ENCODE results near the gene ARL15.

The ARL15 gene

DNA sequence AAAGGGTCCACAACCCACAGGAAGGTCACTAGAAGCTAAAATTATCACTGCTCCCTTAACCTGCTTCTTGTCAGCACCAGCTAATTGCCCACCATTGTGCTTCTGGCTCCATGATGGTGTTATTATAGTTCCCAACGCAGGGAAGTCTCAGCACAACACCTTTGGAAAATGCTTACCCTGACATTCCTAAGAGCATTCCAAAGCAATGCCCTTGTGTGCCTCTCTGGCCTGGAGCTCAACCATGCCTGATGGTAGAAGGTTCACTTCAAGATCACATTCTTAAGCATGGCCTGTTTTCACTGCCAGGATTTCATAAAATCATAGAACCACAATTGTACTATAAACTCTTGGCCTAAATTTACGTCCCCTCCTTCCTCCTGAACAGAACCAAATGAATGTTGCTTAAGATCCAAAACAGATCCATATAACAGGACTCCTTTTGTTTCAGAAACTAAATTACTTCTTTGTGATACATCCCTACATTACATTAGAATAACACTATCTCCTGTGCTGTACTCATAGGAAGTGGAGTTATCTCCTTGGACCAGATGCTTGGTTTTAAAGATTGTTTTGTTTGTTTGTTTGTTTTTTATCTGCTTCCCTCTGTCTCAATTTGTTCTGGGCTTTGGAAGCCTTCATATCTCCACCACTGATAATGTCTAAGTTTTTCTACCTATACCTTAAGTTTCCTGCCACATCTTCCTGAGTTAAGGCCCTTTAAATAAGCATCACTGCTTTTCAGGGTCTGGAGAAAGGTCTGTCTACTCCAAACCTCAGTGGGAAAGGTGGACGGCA, 32.1 kb downstream of the ARL15 start:
- Histone ChIP-seq H2AK5ac (ENCODE audit: low read depth, low read length) (no peak overlapping the region), H3K4me1 (ENCODE audit: control insufficient read depth in 2 of 2, insufficient read depth in 1 of 2, low read depth in 1 of 2, low read length in 2 of 2) (no peaks in the 10 kb centered on the region), H4K91ac (ENCODE audit: low read depth, low read length, poor library complexity) (no peak overlapping the region), H3K9ac (ENCODE audit: low read depth, low read length, poor library complexity) (no peak overlapping the region), H3K9me3 (replicated peaks in 1 of 2; ENCODE audit: control insufficient read depth in 2 of 2, insufficient read depth in 1 of 2, low read depth in 1 of 2, low read length in 2 of 2) (peaks cover 0 to 4% of the 10 kb centered on the region in 2 donors), H3K4me2 (ENCODE audit: insufficient read depth, low read length, poor library complexity, severe bottlenecking) (no peak overlapping the region), H2BK15ac (ENCODE audit: low read length) (no peak overlapping the region), H3K4me3 (ENCODE audit: low read length in 2 of 2) (no peak overlapping the region), H2BK5ac (ENCODE audit: low read length) (no peak overlapping the region), H2BK120ac (ENCODE audit: low read depth, low read length) (no peak overlapping the region), H3K79me1 (ENCODE audit: low read depth, low read length) (no peaks in the 10 kb centered on the region), H2BK12ac (ENCODE audit: low read length) (no peak overlapping the region), H3K23ac (ENCODE audit: low read depth, low read length, poor library complexity) (no peak overlapping the region), H4K8ac (ENCODE audit: low read depth, low read length) (no peak overlapping the region), H3K27ac (replicated peaks; ENCODE audit: low read length) (no peak overlapping the region), H3K4ac (ENCODE audit: low read length) (no peak overlapping the region), H3K14ac (ENCODE audit: low read length) (no peak overlapping the region), H3K18ac (ENCODE audit: low read length) (no peak overlapping the region), H3K36me3 (replicated peaks in 1 of 2; ENCODE audit: control insufficient read depth in 2 of 2, insufficient read depth in 2 of 2, low read length in 2 of 2) (peaks cover 0 to 2% of the 10 kb centered on the region in 2 donors), H3K27me3 (ENCODE audit: control insufficient read depth in 3 of 3, insufficient read depth in 3 of 3, low read depth in 1 of 3, low read length in 3 of 3) (peaks cover 0 to 2% (median 0%) of the 10 kb centered on the region in 3 experiments), H2AFZ (ENCODE audit: low read length) (no peak overlapping the region)
- no peak for DNase-seq (ENCODE audit: low spot score)
- WGBS, 2 donors (ENCODE audit: extremely low coverage in 2 of 2, insufficient read length in 2 of 2, insufficient replicate concordance in 1 of 2) = no CpG with 5 or more reads among the region's 3 CpGs

GRCh38 chr5:54276048-54276447, 34.3 kb downstream of the ARL15 start:
- Histone ChIP-seq H3K9me3 (replicated peaks in 1 of 2; ENCODE audit: control insufficient read depth in 2 of 2, insufficient read depth in 1 of 2, low read depth in 1 of 2, low read length in 2 of 2) (peaks cover 0 to 4% of the 10 kb centered on the region in 2 donors), H3K9ac (ENCODE audit: low read depth, low read length, poor library complexity) (no peak overlapping the region), H2BK15ac (ENCODE audit: low read length) (no peak overlapping the region), H2BK120ac (ENCODE audit: low read depth, low read length) (no peak overlapping the region), H3K23ac (ENCODE audit: low read depth, low read length, poor library complexity) (no peak overlapping the region), H3K27me3 (ENCODE audit: control insufficient read depth in 3 of 3, insufficient read depth in 3 of 3, low read depth in 1 of 3, low read length in 3 of 3) (peaks cover 0 to 2% (median 0%) of the 10 kb centered on the region in 3 experiments), H3K4me1 (ENCODE audit: control insufficient read depth in 2 of 2, insufficient read depth in 1 of 2, low read depth in 1 of 2, low read length in 2 of 2) (no peaks in the 10 kb centered on the region), H3K36me3 (replicated peaks in 1 of 2; ENCODE audit: control insufficient read depth in 2 of 2, insufficient read depth in 2 of 2, low read length in 2 of 2) (peaks cover 0 to 2% of the 10 kb centered on the region in 2 donors), H4K91ac (ENCODE audit: low read depth, low read length, poor library complexity) (no peak overlapping the region), H3K18ac (ENCODE audit: low read length) (no peak overlapping the region), H3K4me2 (ENCODE audit: insufficient read depth, low read length, poor library complexity, severe bottlenecking) (no peak overlapping the region), H3K14ac (ENCODE audit: low read length) (no peak overlapping the region), H2AFZ (ENCODE audit: low read length) (no peak overlapping the region), H2BK5ac (ENCODE audit: low read length) (no peak overlapping the region), H4K8ac (ENCODE audit: low read depth, low read length) (no peak overlapping the region), H2BK12ac (ENCODE audit: low read length) (no peak overlapping the region), H2AK5ac (ENCODE audit: low read depth, low read length) (no peak overlapping the region), H3K27ac (replicated peaks; ENCODE audit: low read length) (no peak overlapping the region), H3K4ac (ENCODE audit: low read length) (no peak overlapping the region), H3K4me3 (ENCODE audit: low read length in 2 of 2) (no peak overlapping the region), H3K79me1 (ENCODE audit: low read depth, low read length) (no peaks in the 10 kb centered on the region)
- no peak for DNase-seq (ENCODE audit: low spot score)
- no CpG with 5 or more reads among the region's 1 CpG for WGBS, 2 donors (ENCODE audit: extremely low coverage in 2 of 2, insufficient read length in 2 of 2, insufficient replicate concordance in 1 of 2)

DNA sequence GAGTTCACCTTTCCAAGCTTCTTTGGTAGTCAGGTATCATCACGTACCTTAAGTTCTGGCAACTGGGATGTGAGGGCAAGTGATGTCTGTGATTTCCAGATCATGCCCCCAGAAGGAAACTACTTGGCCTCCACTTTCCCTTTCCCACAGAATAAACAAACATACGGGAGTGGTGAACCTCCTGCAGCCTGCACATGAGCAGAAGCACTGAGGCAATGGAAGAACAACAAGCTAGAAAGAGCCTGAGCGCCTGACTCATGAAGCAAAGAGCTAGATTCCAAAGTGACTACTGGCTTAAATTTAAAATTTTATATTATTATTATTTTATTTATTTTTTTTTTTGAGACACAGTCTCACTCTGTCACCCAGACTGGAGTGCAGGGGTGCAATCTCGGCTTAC, 35.0 kb downstream of the ARL15 start:
- no peak overlapping the region for H3K4me2 ChIP-seq (ENCODE audit: insufficient read depth, low read length, poor library complexity, severe bottlenecking)
- no peaks in the 10 kb centered on the region for H3K4me1 ChIP-seq (ENCODE audit: control insufficient read depth in 2 of 2, insufficient read depth in 1 of 2, low read depth in 1 of 2, low read length in 2 of 2)
- no peak overlapping the region for H3K27ac ChIP-seq (replicated peaks; ENCODE audit: low read length)
- H3K18ac ChIP-seq (ENCODE audit: low read length) = no peak overlapping the region
- H3K23ac ChIP-seq (ENCODE audit: low read depth, low read length, poor library complexity) = no peak overlapping the region
- no peaks in the 10 kb centered on the region for H3K79me1 ChIP-seq (ENCODE audit: low read depth, low read length)
- peaks cover 0 to 5% of the 10 kb centered on the region in 2 donors for H3K9me3 ChIP-seq (replicated peaks in 1 of 2; ENCODE audit: control insufficient read depth in 2 of 2, insufficient read depth in 1 of 2, low read depth in 1 of 2, low read length in 2 of 2)
- peaks cover 0 to 2% (median 0%) of the 10 kb centered on the region in 3 experiments for H3K27me3 ChIP-seq (ENCODE audit: control insufficient read depth in 3 of 3, insufficient read depth in 3 of 3, low read depth in 1 of 3, low read length in 3 of 3)
- no peak overlapping the region for H3K14ac ChIP-seq (ENCODE audit: low read length)
- H2BK5ac ChIP-seq (ENCODE audit: low read length) = no peak overlapping the region
- H3K9ac ChIP-seq (ENCODE audit: low read depth, low read length, poor library complexity) = no peak overlapping the region
- DNase-seq (ENCODE audit: low spot score) = no peak
- no peak overlapping the region for H3K4me3 ChIP-seq (ENCODE audit: low read length in 2 of 2)
- H2BK120ac ChIP-seq (ENCODE audit: low read depth, low read length) = no peak overlapping the region
- H2AFZ ChIP-seq (ENCODE audit: low read length) = no peak overlapping the region
- H3K4ac ChIP-seq (ENCODE audit: low read length) = no peak overlapping the region
- H2BK15ac ChIP-seq (ENCODE audit: low read length) = no peak overlapping the region
- no peak overlapping the region for H4K8ac ChIP-seq (ENCODE audit: low read depth, low read length)
- H2BK12ac ChIP-seq (ENCODE audit: low read length) = no peak overlapping the region
- no CpG with 5 or more reads among the region's 4 CpGs for WGBS, 2 donors (ENCODE audit: extremely low coverage in 2 of 2, insufficient read length in 2 of 2, insufficient replicate concordance in 1 of 2)
- no peak overlapping the region for H4K91ac ChIP-seq (ENCODE audit: low read depth, low read length, poor library complexity)
- H2AK5ac ChIP-seq (ENCODE audit: low read depth, low read length) = no peak overlapping the region
- H3K36me3 ChIP-seq (replicated peaks in 1 of 2; ENCODE audit: control insufficient read depth in 2 of 2, insufficient read depth in 2 of 2, low read length in 2 of 2) = peaks cover 0 to 2% of the 10 kb centered on the region in 2 donors

- Histone ChIP-seq H3K79me1 (ENCODE audit: low read depth, low read length) (no peaks in the 10 kb centered on the region), H3K4me1 (ENCODE audit: control insufficient read depth in 2 of 2, insufficient read depth in 1 of 2, low read depth in 1 of 2, low read length in 2 of 2) (no peaks in the 10 kb centered on the region), H3K14ac (ENCODE audit: low read length) (no peak overlapping the region), H3K27ac (replicated peaks; ENCODE audit: low read length) (no peak overlapping the region), H2AK5ac (ENCODE audit: low read depth, low read length) (no peak overlapping the region), H2BK5ac (ENCODE audit: low read length) (no peak overlapping the region), H3K27me3 (ENCODE audit: control insufficient read depth in 3 of 3, insufficient read depth in 3 of 3, low read depth in 1 of 3, low read length in 3 of 3) (peaks cover 0 to 2% (median 0%) of the 10 kb centered on the region in 3 experiments), H3K23ac (ENCODE audit: low read depth, low read length, poor library complexity) (no peak overlapping the region), H3K4ac (ENCODE audit: low read length) (no peak overlapping the region), H4K91ac (ENCODE audit: low read depth, low read length, poor library complexity) (no peak overlapping the region), H3K4me3 (ENCODE audit: low read length in 2 of 2) (no peak overlapping the region), H3K18ac (ENCODE audit: low read length) (no peak overlapping the region), H2BK15ac (ENCODE audit: low read length) (no peak overlapping the region), H3K9me3 (replicated peaks in 1 of 2; ENCODE audit: control insufficient read depth in 2 of 2, insufficient read depth in 1 of 2, low read depth in 1 of 2, low read length in 2 of 2) (peaks cover 0 to 4% of the 10 kb centered on the region in 2 donors), H2BK120ac (ENCODE audit: low read depth, low read length) (no peak overlapping the region), H2AFZ (ENCODE audit: low read length) (no peak overlapping the region), H3K9ac (ENCODE audit: low read depth, low read length, poor library complexity) (no peak overlapping the region), H4K8ac (ENCODE audit: low read depth, low read length) (no peak overlapping the region), H3K4me2 (ENCODE audit: insufficient read depth, low read length, poor library complexity, severe bottlenecking) (no peak overlapping the region), H2BK12ac (ENCODE audit: low read length) (no peak overlapping the region), H3K36me3 (replicated peaks in 1 of 2; ENCODE audit: control insufficient read depth in 2 of 2, insufficient read depth in 2 of 2, low read length in 2 of 2) (peaks cover 0 to 3% of the 10 kb centered on the region in 2 donors)
- WGBS, 2 donors (ENCODE audit: extremely low coverage in 2 of 2, insufficient read length in 2 of 2, insufficient replicate concordance in 1 of 2) = no CpG with 5 or more reads among the region's 2 CpGs
- no peak for DNase-seq (ENCODE audit: low spot score)
Observed at GRCh38 chr5:54274944-54275343, 35.4 kb downstream of the ARL15 start.

Data from neuronal stem cell (in vitro differentiated cells).